Ammon's horn (tissue), 1 donor: ENCODE data around the gene BCHE.

Experiments
- DNase-seq: peaks from one replicate; pipeline ENCODE4 v3.0.0-alpha.2; 2016; ENCODE audit warnings: low spot score

Gene BCHE

GRCh38 chr3:165837058-165837525, at the start of gene BCHE:
TSS of gene BCHE (minus strand) at chr3:165837423. CDS start at chr3:165831033, 6,390 bp downstream.
- peak; percentile 59 for DNase-seq

- no peak for DNase-seq
Measured at GRCh38 chr3:165885558-165886270, 48.5 kb upstream of the BCHE start.

- no peak for DNase-seq
Measured at GRCh38 chr3:165884518-165884917, 47.3 kb upstream of the BCHE start.

GRCh38 chr3:165883863-165884478, 46.7 kb upstream of the BCHE start:
- no peak for DNase-seq

- DNase-seq = no peak
Measured at GRCh38 chr3:165883117-165883516, 45.9 kb upstream of the BCHE start.

- DNase-seq = no peak
Measured at GRCh38 chr3:165875644-165876043, 38.4 kb upstream of the BCHE start.

GRCh38 chr3:165874663-165875489, 37.7 kb upstream of the BCHE start:
- no peak for DNase-seq

- DNase-seq = no peak
Measured at GRCh38 chr3:165868088-165868487, 30.9 kb upstream of the BCHE start.

- no peak for DNase-seq
Measured at GRCh38 chr3:165859061-165859460, 21.8 kb upstream of the BCHE start.

GRCh38 chr3:165855581-165855980, 18.4 kb upstream of the BCHE start:
- no peak for DNase-seq

- no peak for DNase-seq
Measured at GRCh38 chr3:165854696-165855095, 17.5 kb upstream of the BCHE start.

GRCh38 chr3:165852711-165853110, 15.5 kb upstream of the BCHE start:
- DNase-seq = no peak

GRCh38 chr3:165852191-165852590, 15.0 kb upstream of the BCHE start:
- DNase-seq = no peak

GRCh38 chr3:165846056-165846455, 8.8 kb upstream of the BCHE start:
- no peak for DNase-seq

- no peak for DNase-seq
Measured at GRCh38 chr3:165839296-165840076, 2.3 kb upstream of the BCHE start.

- no peak for DNase-seq
Measured at GRCh38 chr3:165837801-165838200, 578 bp upstream of the BCHE start.

- DNase-seq = no peak
Measured at GRCh38 chr3:165835431-165835830, 1.8 kb downstream of the BCHE start.

- DNase-seq = no peak
Measured at GRCh38 chr3:165830746-165831145, 6.5 kb downstream of the BCHE start.

- DNase-seq = no peak
Measured at GRCh38 chr3:165827883-165828282, 9.3 kb downstream of the BCHE start.

GRCh38 chr3:165827233-165827632, 10.0 kb downstream of the BCHE start:
- no peak for DNase-seq

GRCh38 chr3:165820671-165821123, 16.5 kb downstream of the BCHE start:
- DNase-seq = no peak

GRCh38 chr3:165817160-165817709, 20.0 kb downstream of the BCHE start:
- no peak for DNase-seq
